AG20443 (cell line): ENCODE results near the gene DIRAS1.

Source experiments
- DNase-seq: peaks from one replicate; pipeline ENCODE4 v3.0.0; 2012; ENCODE audit warnings: low spot score, mixed read lengths

DIRAS1 gene

DNA sequence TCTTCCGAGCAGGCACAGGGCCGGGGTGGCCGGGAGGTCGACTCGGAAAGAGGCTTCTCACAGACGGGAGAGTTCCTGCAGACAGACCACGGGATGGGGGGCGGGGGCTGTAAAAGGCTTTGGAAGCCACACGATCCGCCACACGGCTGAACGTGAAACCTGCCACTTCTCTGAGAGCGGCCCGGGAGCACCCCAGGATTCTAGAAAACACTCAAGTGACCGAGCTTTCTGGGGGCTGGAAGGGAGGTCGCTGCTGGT is 34.2 kb upstream of the DIRAS1 start:
- DNase-seq: no peak

DNA sequence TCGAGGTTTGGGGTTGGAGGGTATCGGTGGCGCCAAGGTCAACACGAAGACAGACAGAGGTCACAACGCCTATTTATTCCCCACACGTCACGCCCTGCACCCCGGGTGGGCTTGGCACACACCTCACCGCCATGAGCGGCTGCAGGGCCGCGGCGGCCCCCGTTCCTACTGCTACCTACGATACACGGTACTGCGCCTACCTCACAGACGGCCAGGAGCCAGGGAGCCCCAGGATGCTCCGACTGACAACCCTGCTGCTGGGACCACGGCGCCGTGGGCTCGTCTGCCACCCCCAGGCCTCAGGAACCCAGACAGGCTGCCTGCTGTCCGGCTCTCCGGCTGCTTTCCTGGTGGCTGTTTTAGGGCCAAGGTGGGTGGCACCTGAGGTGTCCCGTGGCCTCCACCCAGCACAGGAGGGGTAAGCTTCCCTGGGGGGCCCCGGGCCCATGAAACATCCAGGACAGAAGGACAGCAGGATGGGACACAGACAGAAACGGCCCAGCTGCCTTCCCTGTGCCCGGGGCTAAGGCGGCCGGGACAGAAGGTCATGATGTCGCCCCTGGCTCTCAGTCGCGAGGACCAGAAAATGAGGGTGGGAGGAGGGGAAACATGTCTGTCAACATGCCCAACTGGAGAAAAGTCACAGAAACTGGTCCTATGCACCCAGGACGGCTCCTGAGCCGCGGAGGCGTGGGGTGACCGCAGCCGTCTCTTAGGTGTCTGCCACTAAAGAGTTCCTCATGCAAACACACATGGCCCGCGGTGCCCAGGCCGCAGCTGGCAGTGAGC is 33.7 kb upstream of the DIRAS1 start:
- DNase-seq: no peak

DNA sequence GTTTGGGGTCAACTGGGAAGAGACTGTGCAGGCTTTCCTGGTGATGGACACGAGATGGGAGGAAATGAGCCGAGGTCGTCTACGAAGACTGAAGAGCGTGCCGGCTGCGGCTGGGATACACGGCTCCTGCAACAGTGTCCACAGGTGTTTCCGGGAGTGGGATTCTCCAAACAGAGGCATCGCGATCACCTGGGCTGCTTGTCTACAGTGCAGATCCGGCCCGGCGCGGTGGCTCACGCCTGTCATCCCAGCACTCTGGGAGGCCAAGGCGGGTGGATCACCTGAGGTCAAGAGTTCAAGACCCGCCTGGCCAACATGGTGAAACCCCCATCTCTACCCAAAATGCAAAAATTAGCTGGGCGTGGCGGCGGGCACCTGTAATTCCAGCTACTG is 30.3 kb upstream of the DIRAS1 start:
- no peak for DNase-seq

DNA sequence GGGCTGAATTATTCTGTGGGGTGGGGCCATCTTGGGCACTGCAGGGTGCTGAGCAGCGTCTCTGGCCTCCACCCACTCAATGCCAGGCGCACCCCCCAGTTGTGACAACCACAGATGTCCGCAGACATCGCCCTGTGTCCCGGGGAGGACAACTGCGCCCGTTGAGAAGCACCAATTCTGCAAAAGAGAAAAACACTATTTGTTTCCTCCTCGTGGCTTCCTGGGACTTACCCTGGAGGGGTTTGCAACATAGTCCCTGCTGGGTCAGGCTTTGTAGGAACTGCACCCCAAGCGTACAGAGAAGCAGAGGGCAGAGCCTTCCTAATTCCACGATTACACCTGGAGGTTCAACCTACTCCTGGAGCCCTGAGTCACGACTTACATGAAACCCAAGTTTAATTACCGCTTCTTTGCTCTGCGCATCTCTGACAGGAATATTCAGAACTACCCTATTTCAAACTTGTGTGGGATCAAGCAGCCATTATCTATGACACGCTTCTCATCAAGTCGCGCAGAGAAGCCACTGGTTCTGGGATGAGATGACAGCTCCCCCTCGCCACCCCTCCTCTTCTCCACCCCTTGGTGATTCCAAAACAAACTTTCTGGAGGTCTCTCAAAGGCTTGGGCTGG is 29.8 kb upstream of the DIRAS1 start:
- no peak for DNase-seq

- no peak for DNase-seq
Measured at GRCh38 chr19:2747349-2747748, 26.2 kb upstream of the DIRAS1 start.

GRCh38 chr19:2744113-2744512 is 22.9 kb upstream of the DIRAS1 start:
- DNase-seq: no peak

DNA sequence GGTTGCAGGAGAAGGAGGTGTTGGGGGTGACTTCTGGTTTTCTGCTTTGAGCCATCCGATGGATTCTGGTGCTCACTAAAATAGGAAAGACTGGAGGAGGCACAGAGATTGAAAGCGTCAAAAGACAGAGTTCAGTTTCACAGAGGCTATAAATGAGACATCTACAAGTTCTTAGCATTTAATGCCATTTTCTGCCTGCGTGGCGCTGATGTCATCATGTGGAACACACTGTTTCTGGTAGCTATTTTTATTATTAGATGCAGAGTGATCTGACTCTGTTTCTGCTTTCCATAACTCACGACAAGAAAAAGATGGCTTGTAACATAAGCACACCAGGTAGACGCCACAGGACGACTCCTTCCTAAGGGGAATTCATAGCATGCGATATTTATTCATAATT is 21.9 kb upstream of the DIRAS1 start:
- DNase-seq: no peak

DNA sequence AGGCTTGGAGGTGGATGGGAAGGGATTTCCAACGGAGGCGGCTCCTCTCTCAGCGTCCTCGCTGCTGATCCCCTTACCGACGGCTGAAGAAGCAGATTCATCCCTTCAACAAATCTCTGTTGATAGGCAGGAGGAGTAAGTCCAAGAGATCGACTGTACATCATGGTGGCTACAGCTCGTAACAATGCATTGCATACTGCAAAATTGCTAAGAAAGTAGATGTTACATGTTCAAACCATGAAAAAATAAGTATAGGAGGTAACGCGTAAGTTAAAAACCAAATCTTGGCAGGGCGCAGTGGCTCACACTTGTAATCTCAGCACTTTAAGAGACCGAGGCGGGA is 19.1 kb upstream of the DIRAS1 start:
- DNase-seq: no peak

DNA sequence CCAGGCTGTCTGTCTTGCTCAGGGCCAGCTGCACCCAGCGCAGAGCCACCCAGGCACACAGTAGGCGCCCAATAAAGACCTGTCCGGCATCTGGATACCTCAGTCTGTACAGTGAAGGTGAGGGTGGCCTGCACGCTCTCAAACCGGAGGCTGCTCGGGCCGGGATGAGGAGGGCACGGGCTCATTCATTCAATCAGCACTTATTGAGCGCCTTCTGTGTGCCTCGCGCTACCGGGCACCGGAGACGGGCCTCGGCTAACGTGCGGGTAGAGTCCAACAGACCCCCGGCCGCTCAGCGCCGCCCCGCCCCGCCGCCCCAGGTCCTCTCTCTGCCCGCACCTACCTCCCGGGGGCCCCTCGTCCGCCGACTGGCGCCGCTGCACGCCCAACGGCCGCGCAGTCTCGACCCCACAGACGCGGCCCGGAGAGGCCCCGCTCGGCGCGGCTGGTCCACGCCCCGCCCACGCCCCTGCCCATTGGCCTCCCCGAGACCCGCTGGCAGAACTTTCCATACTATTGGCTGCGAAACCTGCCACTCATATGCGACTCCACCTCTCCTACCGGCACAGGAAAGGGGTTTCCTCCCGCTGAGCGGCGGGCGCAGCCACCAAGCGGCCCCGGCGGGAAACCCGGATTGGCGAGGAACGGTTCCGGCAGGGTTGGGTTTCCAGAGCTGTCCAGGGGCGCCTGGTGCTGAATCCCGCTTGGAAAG is 18.6 kb upstream of the DIRAS1 start, which contains the start of gene SLC39A3:
Gene SLC39A3, minus strand, starts transcription at position 416 of the 712 bp plus-strand sequence. CDS start 2,760 bp downstream, outside the sequence.
- peak; percentile 100 for DNase-seq

DNA sequence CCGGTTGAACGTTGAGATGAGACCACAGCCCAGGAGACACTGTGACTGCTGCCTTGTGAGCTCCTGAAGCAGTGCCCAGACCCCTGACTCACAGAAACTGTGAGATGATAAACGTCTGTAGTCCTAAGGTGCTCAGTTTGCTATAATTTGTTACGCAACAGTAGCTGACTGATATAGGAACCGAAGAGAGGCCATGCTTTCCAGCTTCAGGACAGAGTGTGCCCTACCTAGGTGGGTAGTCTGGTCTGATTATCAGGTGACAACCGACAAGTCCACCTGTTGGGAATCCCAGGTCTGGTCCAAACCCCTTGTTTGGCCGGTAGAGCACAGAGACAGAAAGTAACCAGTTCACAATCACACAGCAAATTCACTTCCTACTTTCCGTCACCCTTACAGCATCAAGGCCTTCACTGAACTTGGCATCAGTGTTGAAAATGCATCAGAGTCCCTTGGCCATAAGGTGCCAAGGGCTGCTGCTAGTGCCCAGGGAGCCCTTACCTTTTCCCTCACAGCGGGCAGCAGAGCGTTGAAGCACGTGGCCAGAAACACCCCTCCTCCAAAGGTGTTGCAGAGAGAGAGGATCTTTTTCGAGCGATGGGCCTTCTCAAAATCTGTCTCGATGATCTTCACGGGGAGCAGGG is 15.5 kb upstream of the DIRAS1 start:
- DNase-seq: no peak

GRCh38 chr19:2735374-2735773 is 14.2 kb upstream of the DIRAS1 start:
- DNase-seq: no peak

GRCh38 chr19:2734589-2735288 is 13.6 kb upstream of the DIRAS1 start:
- DNase-seq: no peak

DNA sequence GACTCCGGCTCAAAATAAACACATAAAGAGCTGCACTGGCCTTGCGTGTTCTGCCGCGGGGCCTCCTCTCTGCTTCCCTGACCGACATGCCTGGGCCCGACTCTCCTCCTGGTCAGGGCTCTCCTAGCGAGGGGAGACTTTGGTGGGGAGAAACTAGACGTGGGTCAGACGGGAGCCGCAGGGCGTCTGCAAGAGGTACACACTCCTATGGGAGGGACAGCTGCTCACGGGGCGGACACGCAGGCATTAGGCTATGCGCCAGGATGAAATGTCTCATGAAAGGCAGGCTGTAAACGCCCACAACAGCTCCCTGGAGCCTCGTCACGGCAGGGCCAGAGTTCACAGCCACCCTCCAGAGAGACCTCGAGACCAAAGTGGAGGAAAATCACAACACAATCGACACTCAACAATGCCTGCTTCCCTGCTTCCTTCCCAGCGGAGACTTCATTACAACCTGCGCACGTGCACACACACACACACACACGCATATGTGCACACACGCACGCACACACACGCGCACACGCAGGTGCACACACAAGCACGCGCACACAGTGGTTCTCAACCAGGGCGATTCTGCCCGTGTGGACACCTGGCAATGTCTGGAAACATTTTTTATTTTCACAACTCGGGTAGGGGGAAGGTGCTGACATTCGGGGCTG is 12.9 kb upstream of the DIRAS1 start:
- DNase-seq: no peak

DNA sequence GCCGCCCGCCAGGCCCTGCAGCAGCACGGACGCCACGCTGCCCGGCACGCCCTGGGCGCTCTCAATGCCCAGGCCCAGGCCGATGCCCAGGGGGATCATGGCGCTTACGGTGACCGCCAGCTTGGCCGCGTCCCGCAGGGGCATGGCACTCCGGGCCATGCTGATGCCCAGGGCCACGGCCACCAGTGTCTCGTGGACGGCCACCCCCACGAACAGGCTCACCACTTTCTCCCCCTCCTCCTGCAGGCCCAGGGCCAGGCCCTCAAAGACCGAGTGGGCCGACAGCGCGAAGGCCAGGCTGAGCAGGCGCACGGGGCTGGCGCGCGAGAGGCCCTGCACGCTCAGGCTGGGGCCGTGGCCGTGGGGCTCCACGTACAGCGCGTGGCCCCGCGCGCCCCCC is 11.7 kb upstream of the DIRAS1 start:
- no peak for DNase-seq

- no peak for DNase-seq
Measured at GRCh38 chr19:2732157-2732725, 11.1 kb upstream of the DIRAS1 start.

GRCh38 chr19:2731181-2731995 is 10.2 kb upstream of the DIRAS1 start:
- no peak for DNase-seq

DNA sequence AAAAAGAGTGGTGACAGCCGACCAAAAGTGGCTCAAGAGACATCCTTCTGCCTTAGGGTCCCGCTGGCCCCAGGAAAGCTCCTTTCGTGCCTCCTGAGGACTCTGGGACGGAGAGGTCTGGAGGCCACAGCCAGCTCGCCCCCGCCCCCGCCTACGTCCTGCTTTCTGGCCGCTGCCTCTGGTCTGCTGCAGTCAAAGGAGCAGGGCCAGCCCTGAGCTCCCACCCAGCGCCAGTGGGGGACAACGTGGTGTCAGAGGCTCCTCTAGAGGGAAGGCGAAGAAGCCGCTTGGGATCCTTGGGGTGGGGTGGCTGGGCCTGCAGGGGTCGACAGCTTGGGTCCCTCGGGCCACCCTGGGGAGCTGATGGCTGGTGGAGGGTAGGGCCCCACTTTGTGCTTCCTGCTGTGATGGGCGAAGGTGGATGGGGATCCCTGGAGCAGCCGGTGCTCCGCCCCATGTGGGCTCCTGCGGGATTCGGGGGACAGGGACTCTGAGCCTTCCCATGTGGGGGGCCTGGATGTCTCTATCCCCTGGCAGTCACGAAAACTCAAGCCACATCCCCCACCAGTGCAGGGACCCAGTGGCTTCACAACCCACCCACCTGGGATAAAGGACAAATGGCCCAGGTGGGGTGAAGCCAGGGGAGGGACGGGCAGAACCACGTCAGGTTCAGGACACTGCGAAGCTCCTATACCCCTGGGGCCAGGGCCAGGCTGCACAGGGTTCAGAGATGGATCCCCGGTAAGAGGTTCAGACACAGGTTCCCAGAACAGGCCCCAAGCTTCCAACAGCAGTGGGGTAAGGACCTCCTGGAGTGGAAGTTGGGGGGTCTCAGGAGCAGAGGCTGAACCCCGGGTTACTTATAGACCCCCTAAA is 9.0 kb upstream of the DIRAS1 start:
- no peak for DNase-seq

DNA sequence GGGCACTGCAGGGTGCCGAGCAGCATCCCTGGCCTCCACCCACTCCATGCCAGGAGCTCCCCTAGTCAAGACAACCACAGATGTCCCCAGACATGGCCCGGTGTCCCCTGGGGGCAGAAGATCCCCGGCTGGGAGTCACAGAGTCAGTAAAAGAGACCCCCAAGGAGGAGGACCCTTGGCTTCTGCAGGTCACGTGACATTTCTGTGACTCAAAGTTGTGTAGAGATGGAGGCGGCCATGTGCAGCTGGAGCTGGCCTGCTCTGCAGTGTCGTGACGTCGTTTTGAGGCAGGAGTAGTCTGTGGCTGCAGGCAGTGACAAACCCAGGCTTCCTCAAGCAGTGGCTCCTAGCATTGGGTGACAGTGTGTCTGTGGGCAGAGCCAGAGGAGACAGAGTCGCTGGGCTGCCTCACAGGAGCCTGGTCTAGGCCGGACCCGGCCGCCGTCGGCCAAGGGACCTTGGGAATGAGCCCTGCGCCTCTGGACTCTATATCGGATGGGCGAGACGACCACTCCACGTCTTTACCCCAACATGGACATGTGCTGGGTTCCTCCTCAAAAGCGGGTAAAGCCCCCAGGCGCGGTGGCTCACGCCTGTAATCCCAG is 7.7 kb upstream of the DIRAS1 start:
- no peak for DNase-seq

GRCh38 chr19:2727640-2727944 is 6.4 kb upstream of the DIRAS1 start:
- peak; percentile 42 for DNase-seq
